GM20000 (cell line): ENCODE results near the gene HOXA6.

Experiments used
- DNase-seq: peaks from one replicate; pipeline ENCODE4 v3.0.0; 2012; ENCODE audit warnings: low spot score
- CTCF ChIP-seq: IDR thresholded peaks from 2 replicates; pipeline ENCODE4 v1.5.1; 2012; ENCODE audit warnings: mild to moderate bottlenecking, control low read depth; ENCODE audit errors: extremely low read depth, missing control alignments

HOXA6 gene

GRCh38 chr7:27156916-27157701 lies 9.5 kb upstream of the HOXA6 start:
- no peak for DNase-seq
- TF ChIP-seq CTCF: no peak

GRCh38 chr7:27156508-27156898 lies 8.9 kb upstream of the HOXA6 start, which contains the start of gene HOXA7:
Gene HOXA7 (minus strand): TSS chr7:27156675. CDS start chr7:27156545, 130 bp downstream.
- no peak for DNase-seq

DNA sequence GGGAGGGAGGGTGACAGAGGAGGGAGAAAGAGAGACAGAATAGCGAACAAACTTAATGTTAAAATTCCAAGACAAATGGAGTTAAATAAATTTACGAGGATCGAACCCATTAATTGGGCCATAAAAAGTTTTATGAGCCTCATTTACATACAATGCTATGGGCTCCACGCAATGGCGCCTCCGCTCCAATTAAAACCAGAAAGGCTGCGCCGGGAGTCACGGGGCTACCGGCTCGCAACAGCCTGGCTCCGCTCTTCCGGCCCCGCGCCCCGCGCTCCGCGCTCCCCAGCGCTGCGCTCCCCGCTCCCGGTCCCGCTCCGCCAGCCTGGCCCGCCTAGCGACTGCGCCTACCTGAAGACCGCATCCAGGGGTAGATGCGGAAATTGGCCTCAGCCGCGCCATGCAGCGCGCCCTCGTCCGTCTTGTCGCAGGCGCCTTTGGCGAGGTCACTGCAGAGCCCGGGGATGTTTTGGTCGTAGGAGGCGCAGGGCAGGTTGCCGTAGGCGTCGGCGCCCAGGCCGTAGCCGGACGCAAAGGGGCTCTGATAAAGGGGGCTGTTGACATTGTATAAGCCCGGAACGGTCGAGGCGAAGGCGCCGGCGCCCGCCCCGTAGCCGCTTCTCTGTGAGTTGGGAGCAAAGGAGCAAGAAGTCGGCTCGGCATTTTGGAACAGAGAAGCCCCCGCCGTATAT lies 8.4 kb upstream of the HOXA6 start:
- no peak for TF ChIP-seq CTCF
- DNase-seq: no peak

More at GRCh38 chr7:27156508-27156898, 8.9 kb upstream of the HOXA6 start, which contains the start of gene HOXA7:
- TF ChIP-seq CTCF: no peak

DNA sequence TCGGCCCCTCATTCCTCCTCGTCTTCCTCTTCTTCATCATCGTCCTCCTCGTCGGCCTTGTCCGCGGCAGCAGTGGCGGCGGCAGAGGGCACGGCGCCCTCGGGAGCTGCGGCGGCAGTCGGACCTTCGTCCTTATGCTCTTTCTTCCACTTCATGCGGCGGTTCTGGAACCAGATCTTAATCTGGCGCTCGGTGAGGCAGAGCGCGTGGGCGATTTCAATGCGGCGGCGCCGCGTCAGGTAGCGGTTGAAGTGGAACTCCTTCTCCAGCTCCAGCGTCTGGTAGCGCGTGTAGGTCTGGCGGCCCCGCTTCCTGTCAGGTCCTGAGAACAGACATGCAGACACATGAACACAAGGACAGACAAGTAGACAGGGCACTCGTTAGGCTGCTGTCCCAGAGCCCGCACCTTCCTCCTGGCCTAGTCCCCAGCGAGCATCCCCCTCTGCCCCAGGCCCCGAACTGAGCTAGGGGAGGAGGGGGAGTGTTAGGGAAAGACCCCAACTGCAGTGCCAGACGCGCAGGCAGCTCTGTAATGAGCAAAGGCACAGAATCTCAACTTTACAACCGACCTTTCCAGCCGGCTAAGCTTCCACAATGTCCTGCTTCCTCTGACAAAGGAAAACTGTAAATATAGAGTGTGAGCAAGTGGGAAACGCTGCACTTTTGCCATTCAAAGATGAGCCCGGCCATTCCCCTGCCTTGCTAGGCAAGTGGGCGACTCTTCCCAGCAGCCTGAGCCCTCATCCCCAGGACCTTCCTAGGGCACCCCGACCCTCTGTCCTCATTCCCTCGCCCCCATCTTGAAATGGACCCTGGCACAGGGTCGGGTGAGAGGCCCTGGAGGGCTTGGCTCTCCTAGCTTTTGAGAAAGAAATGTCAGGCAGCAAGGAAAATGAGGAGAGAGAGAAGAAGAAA lies 7.6 kb upstream of the HOXA6 start:
- DNase-seq: no peak
- no peak for TF ChIP-seq CTCF

- no peak for DNase-seq
- TF ChIP-seq CTCF: no peak
These were observed 6.8 kb upstream of the HOXA6 start for GRCh38 chr7:27154369-27154768.

GRCh38 chr7:27153526-27153925 lies 6.0 kb upstream of the HOXA6 start:
- DNase-seq: no peak
- TF ChIP-seq CTCF: no peak
